Osteoblast (primary cell): ENCODE results near the gene DICER1. TPM values are rescaled to one million over a fixed set of nuclear protein-coding genes. Genes with fewer than 3 reads are reported as not detected.

Experiments used
- DNase-seq: peaks from one replicate; pipeline ENCODE4 v3.0.0; 2011; ENCODE audit warnings: low spot score, mixed read lengths; ENCODE audit not compliant: insufficient read length; ENCODE audit errors: missing footprints
- H2AFZ ChIP-seq: 2 replicates; pipeline ENCODE4 v1.6.0; 2011; ENCODE audit warnings: mild to moderate bottlenecking, low read length
- H3K27ac ChIP-seq: 2 replicates; pipeline ENCODE4 v1.5.1; 2011; ENCODE audit warnings: mild to moderate bottlenecking, low read depth, low read length, moderate library complexity
- H3K27me3 ChIP-seq: 2 replicates; pipeline ENCODE4 v1.6.0; 2012; ENCODE audit warnings: mild to moderate bottlenecking, control low read depth, inconsistent platforms, low read length, moderate library complexity; ENCODE audit not compliant: insufficient read depth
- H3K36me3 ChIP-seq: 2 replicates; pipeline ENCODE4 v1.5.1; 2011; ENCODE audit warnings: mild to moderate bottlenecking, low read length, control low read depth, moderate library complexity; ENCODE audit not compliant: insufficient read depth
- H3K4me1 ChIP-seq: 2 replicates; pipeline ENCODE4 v1.5.1; 2011; ENCODE audit warnings: mild to moderate bottlenecking, low read length, control low read depth, moderate library complexity; ENCODE audit not compliant: insufficient read depth
- H3K4me2 ChIP-seq: 2 replicates; pipeline ENCODE4 v1.6.0; 2011; ENCODE audit warnings: mild to moderate bottlenecking, low read length; ENCODE audit not compliant: insufficient read depth
- H3K4me3 ChIP-seq: fragments of 200-600 bp; sonication (generic); 3 replicates; pipeline ENCODE4 v1.5.1; 2012; ENCODE audit warnings: mild to moderate bottlenecking, low read length, inconsistent platforms; ENCODE audit not compliant: insufficient read depth
- H3K79me2 ChIP-seq: 2 replicates; pipeline ENCODE4 v1.6.0; 2012; ENCODE audit warnings: mild to moderate bottlenecking, low read length, control low read depth, inconsistent platforms; ENCODE audit not compliant: insufficient read depth
- H3K9me3 ChIP-seq: 2 replicates; pipeline ENCODE4 v1.5.1; 2011; ENCODE audit warnings: low read depth, low read length, control low read depth
- H4K20me1 ChIP-seq: 2 replicates; pipeline ENCODE4 v1.6.0; 2012; ENCODE audit warnings: mild to moderate bottlenecking, low read length, control low read depth; ENCODE audit not compliant: insufficient read depth
- CTCF ChIP-seq: IDR thresholded peaks from 2 replicates; pipeline ENCODE4 v1.5.1; 2011; ENCODE audit warnings: mild to moderate bottlenecking, low read depth, low read length, moderate library complexity; ENCODE audit errors: extremely low read depth
- total RNA-seq: library from RNA; depleted of rRNA; stranded (reverse); fragments of >200 nt; gene quantifications from 2 replicates; pipeline ENCODE4 v1.2.3, GENCODE V29; 2012

The DICER1 gene
- total RNA-seq, 1 donor, result 53.6 TPM

- no peak for DNase-seq
- no peak overlapping the region for H3K4me3 ChIP-seq
- no peak overlapping the region for H3K4me2 ChIP-seq
- no peaks in the 10 kb centered on the region for H3K79me2 ChIP-seq
- H3K9me3 ChIP-seq, result no peaks in the 10 kb centered on the region
- no peak overlapping the region for H2AFZ ChIP-seq
- peaks cover 32% of the 10 kb centered on the region for H3K27me3 ChIP-seq
- no peaks in the 10 kb centered on the region for H4K20me1 ChIP-seq
- TF ChIP-seq CTCF, result no peak
- no peaks in the 10 kb centered on the region for H3K36me3 ChIP-seq
- no peaks in the 10 kb centered on the region for H3K4me1 ChIP-seq
- H3K27ac ChIP-seq, result no peak overlapping the region
These were observed 107.4 kb downstream of the DICER1 start for GRCh38 chr14:95049952-95050351.

GRCh38 chr14:95048771-95049312, 108.5 kb downstream of the DICER1 start:
- TF ChIP-seq CTCF, result no peak
- no peak for DNase-seq
- no peak overlapping the region for H3K4me2 ChIP-seq
- H4K20me1 ChIP-seq, result no peaks in the 10 kb centered on the region
- no peaks in the 10 kb centered on the region for H3K79me2 ChIP-seq
- H3K9me3 ChIP-seq, result no peaks in the 10 kb centered on the region
- H2AFZ ChIP-seq, result no peak overlapping the region
- H3K27ac ChIP-seq, result no peak overlapping the region
- no peak overlapping the region for H3K4me3 ChIP-seq
- H3K27me3 ChIP-seq, result peaks cover 37% of the 10 kb centered on the region
- H3K36me3 ChIP-seq, result no peaks in the 10 kb centered on the region
- H3K4me1 ChIP-seq, result peaks cover 3% of the 10 kb centered on the region

GRCh38 chr14:95047754-95048153, 109.6 kb downstream of the DICER1 start:
- H3K4me1 ChIP-seq, result peaks cover 9% of the 10 kb centered on the region
- no peaks in the 10 kb centered on the region for H3K9me3 ChIP-seq
- no peak for DNase-seq
- H3K79me2 ChIP-seq, result no peaks in the 10 kb centered on the region
- H3K27me3 ChIP-seq, result peaks cover 43% of the 10 kb centered on the region
- H4K20me1 ChIP-seq, result no peaks in the 10 kb centered on the region
- H3K27ac ChIP-seq, result no peak overlapping the region
- H3K4me2 ChIP-seq, result no peak overlapping the region
- no peaks in the 10 kb centered on the region for H3K36me3 ChIP-seq
- TF ChIP-seq CTCF, result no peak
- no peak overlapping the region for H3K4me3 ChIP-seq
- H2AFZ ChIP-seq, result no peak overlapping the region

- Histone ChIP-seq H3K27ac (no peak overlapping the region), H3K79me2 (no peaks in the 10 kb centered on the region), H3K9me3 (no peaks in the 10 kb centered on the region), H3K4me1 (peaks cover 9% of the 10 kb centered on the region), H2AFZ (no peak overlapping the region), H3K36me3 (no peaks in the 10 kb centered on the region), H3K27me3 (peaks cover 49% of the 10 kb centered on the region), H3K4me2 (no peak overlapping the region), H4K20me1 (no peaks in the 10 kb centered on the region), H3K4me3 (no peak overlapping the region)
- TF ChIP-seq CTCF, result no peak
- DNase-seq, result no peak
These were observed 110.3 kb downstream of the DICER1 start for GRCh38 chr14:95046711-95047681.
